Stimulated activated CD8-positive, alpha-beta memory T cell treated with anti-CD3 and anti-CD28 coated beads, Interleukin-4, amount 100 ng/mL, for 24 hours (primary cell): ENCODE data around the gene SNRNP200.
"Not testable (repeated sequence)": the region's sequence is repeated elsewhere in the genome, so short reads cannot be mapped to it uniquely, and the experiment has no call there.

Experiments
- DNase-seq: peaks from one replicate; pipeline ENCODE4 v3.0.0-alpha.2; 2020; ENCODE audit warnings: low read depth

SNRNP200 gene

GRCh38 chr2:96274355-96275056, 30.8 kb downstream of the SNRNP200 start:
- DNase-seq, result no peak

- DNase-seq, result no peak
These were observed 31.6 kb downstream of the SNRNP200 start for GRCh38 chr2:96273763-96274162.

DNA sequence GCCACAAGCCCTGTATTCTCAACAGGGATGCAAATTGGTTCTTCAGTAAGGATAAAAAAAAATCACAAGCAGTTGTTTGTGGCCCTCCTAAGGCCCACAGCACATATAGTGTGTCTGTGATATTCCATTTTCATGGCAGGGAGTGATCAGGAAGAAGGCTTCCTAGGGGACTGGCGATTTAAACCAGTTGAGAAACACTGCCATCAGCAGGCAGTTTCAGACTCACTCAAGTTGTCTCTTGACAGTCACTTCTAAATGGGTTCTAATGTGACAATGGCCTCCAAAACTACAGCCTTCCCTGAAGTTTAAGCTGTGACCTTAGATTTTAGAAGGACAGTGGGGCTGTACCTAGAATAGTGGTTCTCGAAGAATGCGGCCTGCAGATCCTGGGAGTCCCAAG, 33.4 kb downstream of the SNRNP200 start:
- DNase-seq, result no peak

GRCh38 chr2:96267159-96267971, 38.0 kb downstream of the SNRNP200 start:
- peak; percentile 31 for DNase-seq

DNA sequence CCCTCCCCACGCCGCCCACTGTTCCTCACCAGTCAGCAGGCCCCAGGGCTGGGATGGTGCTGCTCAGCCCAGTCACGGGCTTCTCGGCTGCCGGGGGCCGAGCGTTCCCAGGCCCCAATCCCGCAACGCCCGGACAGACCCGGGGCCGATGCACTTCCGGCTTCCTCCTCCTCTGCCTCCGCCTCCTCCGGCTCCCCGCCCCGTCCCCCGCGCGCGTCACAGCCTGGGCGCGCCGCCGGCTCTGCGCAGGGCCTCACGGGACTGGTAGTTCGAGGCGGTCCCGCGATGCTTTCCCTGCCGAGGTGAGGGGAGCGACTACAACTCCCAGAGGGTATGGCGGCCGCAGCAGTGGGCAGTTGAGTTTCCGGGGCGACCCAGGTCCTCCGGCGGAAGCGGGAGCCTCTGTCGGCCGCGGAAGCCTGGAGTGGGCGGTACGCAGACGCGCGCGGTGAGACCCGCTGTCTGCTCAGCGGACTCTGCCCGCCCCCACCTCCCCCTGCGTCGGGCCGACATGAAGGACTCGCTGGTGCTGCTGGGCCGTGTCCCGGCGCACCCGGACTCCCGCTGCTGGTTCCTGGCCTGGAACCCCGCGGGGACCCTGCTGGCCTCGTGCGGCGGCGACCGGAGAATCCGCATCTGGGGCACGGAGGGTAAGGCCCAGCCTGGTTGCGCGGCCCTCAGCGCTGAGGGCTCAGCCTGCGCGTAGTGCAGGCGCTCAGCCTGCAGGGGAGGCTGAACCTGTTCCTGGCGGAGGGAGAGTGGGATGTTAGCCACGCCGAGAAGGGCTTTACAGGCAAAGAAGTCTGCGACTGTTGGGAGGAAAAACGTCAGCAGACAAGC, 39.3 kb downstream of the SNRNP200 start, which contains the start of the genes CIAO1 and TMEM127:
TSS of gene CIAO1 (plus strand) at position 386 of the 840 bp plus-strand sequence. CDS start at position 512, 126 bp downstream.
TSS of gene TMEM127 (minus strand) at position 158 of the 840 bp plus-strand sequence. CDS start 616 bp downstream, outside the sequence.
- DNase-seq, result peak; percentile 98

DNA sequence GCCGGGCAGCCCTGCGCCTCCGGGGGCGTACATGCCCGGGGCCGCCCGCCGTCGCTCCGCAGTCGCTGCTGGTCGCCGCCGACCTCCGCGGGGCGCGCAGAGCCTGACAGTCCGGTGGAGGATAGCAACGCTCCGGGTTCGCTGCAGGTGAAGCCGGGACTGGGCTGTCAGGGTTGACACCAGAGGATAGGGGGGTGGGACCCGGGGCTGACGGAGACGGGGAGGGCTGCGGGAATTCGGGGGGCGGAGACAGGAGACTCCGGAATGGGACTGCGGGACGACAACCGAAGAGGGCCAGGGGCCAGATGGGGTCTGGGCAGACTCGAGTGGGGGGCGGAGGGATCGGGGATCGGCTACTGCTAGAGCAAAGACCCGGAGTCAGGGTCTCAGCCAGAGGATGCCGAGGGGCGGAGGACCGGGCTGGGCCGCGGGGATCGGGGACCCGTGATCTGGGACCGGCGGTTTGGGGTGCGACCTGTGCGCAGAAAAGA, 40.0 kb downstream of the SNRNP200 start:
- DNase-seq, result no peak

GRCh38 chr2:96264656-96265348, 40.5 kb downstream of the SNRNP200 start:
- no peak for DNase-seq

DNA sequence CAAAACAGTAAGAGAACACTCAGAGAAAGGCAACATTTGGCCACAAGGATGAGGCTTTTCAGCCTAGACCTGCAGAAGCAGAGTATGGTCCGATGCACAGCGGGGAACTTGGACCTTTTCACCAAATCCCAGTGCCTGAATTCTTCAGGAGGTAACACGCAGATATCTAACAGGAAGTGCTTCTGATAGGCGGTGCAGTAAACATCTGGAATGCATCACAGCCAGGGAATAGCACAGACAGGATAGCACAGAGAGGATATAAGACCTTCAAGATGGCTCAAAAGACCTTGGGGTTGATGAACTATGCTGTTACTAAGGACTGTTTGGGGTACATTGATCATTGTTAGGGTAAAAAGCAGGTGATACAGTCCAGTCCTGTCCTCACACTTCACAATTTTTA, 41.3 kb downstream of the SNRNP200 start:
- DNase-seq, result no peak

GRCh38 chr2:96262306-96262705, 43.0 kb downstream of the SNRNP200 start:
- DNase-seq, result no peak

GRCh38 chr2:96261328-96262003, 43.9 kb downstream of the SNRNP200 start:
- DNase-seq, result no peak

GRCh38 chr2:96260387-96261260, 44.7 kb downstream of the SNRNP200 start:
- no peak for DNase-seq

DNA sequence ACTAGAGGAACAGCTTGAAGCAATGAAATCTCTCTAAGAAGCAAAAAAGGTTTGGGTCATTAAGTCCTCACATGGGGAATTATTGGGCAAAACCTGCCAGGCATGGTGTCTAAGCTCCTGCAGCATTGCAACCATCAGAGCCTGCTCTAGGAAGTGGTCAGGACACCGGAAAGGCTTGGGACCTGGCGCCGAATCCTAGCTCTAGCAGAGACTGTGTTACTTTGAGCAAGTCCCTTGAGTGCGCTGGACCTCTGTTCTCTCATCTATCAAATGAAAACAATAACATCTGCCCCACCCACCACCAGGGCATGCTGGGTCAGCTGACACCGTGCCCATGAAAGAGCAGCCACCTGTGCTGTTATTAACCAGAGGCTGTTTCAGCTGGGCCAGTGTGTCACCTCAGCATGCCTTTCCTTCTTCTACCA, 45.8 kb downstream of the SNRNP200 start:
- DNase-seq, result no peak

GRCh38 chr2:96258166-96259022, 47.0 kb downstream of the SNRNP200 start:
- no peak for DNase-seq

GRCh38 chr2:96257744-96258143, 47.6 kb downstream of the SNRNP200 start:
- DNase-seq, result not testable (repeated sequence)

- DNase-seq, result no peak
These were observed 48.7 kb downstream of the SNRNP200 start for GRCh38 chr2:96256611-96257113.

- no peak for DNase-seq
These were observed 50.8 kb downstream of the SNRNP200 start for GRCh38 chr2:96254571-96254970.

DNA sequence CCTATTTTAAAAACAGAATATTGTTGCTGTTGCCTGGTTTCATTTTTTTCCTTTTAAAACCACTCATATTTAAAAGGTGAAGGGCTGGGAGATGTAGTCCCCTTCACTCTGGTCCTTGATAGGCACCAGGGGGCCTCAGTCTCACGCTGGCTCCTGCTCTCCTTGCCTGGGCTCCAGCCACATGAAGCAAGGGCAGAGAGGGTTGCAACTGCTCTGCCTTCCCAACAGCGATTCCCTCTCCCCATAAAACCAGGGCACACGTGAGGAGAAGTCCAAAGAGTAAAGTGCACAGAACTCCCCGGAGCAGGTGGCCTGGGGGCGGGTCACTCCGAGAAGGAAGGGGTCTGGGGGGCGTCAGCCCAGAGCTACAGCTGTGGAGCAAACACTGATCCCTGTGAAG, 52.3 kb downstream of the SNRNP200 start:
- DNase-seq, result no peak

GRCh38 chr2:96252526-96252925, 52.8 kb downstream of the SNRNP200 start:
- no peak for DNase-seq
